GM12878 (cell line): ENCODE measurements around the gene CACNG4. TPM values are rescaled to one million over a fixed set of nuclear protein-coding genes. Genes with fewer than 3 reads are reported as not detected.

Source experiments
- BCL11A ChIP-seq: IDR thresholded peaks from 2 replicates; pipeline ENCODE4 v1.6.1; 2011; ENCODE audit warnings: low read depth, low read length
- BMI1 ChIP-seq: fragments of 450-650 bp; IDR thresholded peaks from 2 replicates; pipeline ENCODE4 v1.6.1; 2016; ENCODE audit warnings: mild to moderate bottlenecking, moderate library complexity, borderline replicate concordance
- CBFB ChIP-seq: IDR thresholded peaks from 2 replicates; pipeline ENCODE4 v1.6.1; 2016; ENCODE audit warnings: antibody characterized with exemption, low read depth
- CHD4 ChIP-seq: fragments of 200-600 bp; sonication (generic); IDR thresholded peaks from 2 replicates; pipeline ENCODE4 v1.6.1; 2016; ENCODE audit warnings: mild to moderate bottlenecking
- E2F4 ChIP-seq: IDR thresholded peaks from 2 replicates; pipeline ENCODE4 v1.6.1; 2012; ENCODE audit warnings: low read depth, low read length, improper control_type of control experiment
- GABPA ChIP-seq: IDR thresholded peaks from 2 replicates; pipeline ENCODE4 v1.6.1; 2014; ENCODE audit warnings: antibody characterized with exemption, low read depth, mild to moderate bottlenecking, inconsistent platforms
- GATAD2B ChIP-seq: fragments of 450-650 bp; conservative IDR thresholded peaks from 2 replicates; pipeline ENCODE4 v1.6.1; 2017; ENCODE audit warnings: low read depth, mild to moderate bottlenecking, moderate library complexity
- IRF4 ChIP-seq: IDR thresholded peaks from 2 replicates; pipeline ENCODE4 v1.6.1; 2011; ENCODE audit warnings: low read depth, low read length
- LARP7 ChIP-seq: fragments of 450-650 bp; IDR thresholded peaks from 2 replicates; pipeline ENCODE4 v1.6.1; 2017; ENCODE audit warnings: mild to moderate bottlenecking
- MEF2B ChIP-seq: fragments of 450-650 bp; IDR thresholded peaks from 2 replicates; pipeline ENCODE4 v1.6.1; 2018; ENCODE audit warnings: mild to moderate bottlenecking, moderate library complexity; ENCODE audit not compliant: partially characterized antibody, poor library complexity, severe bottlenecking
- NFXL1 ChIP-seq: fragments of 450-650 bp; IDR thresholded peaks from 2 replicates; pipeline ENCODE4 v1.6.1; 2017; ENCODE audit warnings: antibody characterized with exemption, mild to moderate bottlenecking, borderline replicate concordance
- NR2F1 ChIP-seq: fragments of 450-650 bp; conservative IDR thresholded peaks from 2 replicates; pipeline ENCODE4 v1.6.1; 2017; ENCODE audit warnings: mild to moderate bottlenecking
- POLR2A ChIP-seq: IDR thresholded peaks from 2 replicates; pipeline ENCODE4 v1.6.1; 2011; ENCODE audit warnings: low read depth, mild to moderate bottlenecking, low read length
- RAD51 ChIP-seq: fragments of 450-650 bp; IDR thresholded peaks from 2 replicates; pipeline ENCODE4 v1.6.1; 2016; ENCODE audit warnings: moderate library complexity, mild to moderate bottlenecking, inconsistent platforms
- RFX5 ChIP-seq: IDR thresholded peaks from 2 replicates; pipeline ENCODE4 v1.6.1; 2011; ENCODE audit warnings: low read depth, low read length, improper control_type of control experiment
- SMAD1 ChIP-seq: fragments of 450-650 bp; IDR thresholded peaks from 2 replicates; pipeline ENCODE4 v1.6.1; 2018; ENCODE audit warnings: mild to moderate bottlenecking, low read depth; ENCODE audit not compliant: partially characterized antibody
- SPI1 ChIP-seq: IDR thresholded peaks from 2 replicates; pipeline ENCODE4 v1.6.1; 2011; ENCODE audit warnings: low read depth, mild to moderate bottlenecking, low read length, moderate library complexity, borderline replicate concordance; ENCODE audit not compliant: insufficient read depth
- TAF1 ChIP-seq: IDR thresholded peaks from 2 replicates; pipeline ENCODE4 v1.6.1; 2011; ENCODE audit warnings: mild to moderate bottlenecking, low read depth, low read length, borderline replicate concordance
- TCF7 ChIP-seq: IDR thresholded peaks from 2 replicates; pipeline ENCODE4 v1.6.1; 2014; ENCODE audit warnings: antibody characterized with exemption, borderline replicate concordance
- YY1 ChIP-seq: IDR thresholded peaks from 2 replicates; pipeline ENCODE4 v1.6.1; 2011; ENCODE audit warnings: low read depth, mild to moderate bottlenecking, low read length
- ZNF24 ChIP-seq: fragments of 450-650 bp; IDR thresholded peaks from 2 replicates; pipeline ENCODE4 v1.6.1; 2017; ENCODE audit warnings: antibody characterized with exemption, mild to moderate bottlenecking
- ZNF687 ChIP-seq: fragments of 450-650 bp; IDR thresholded peaks from 2 replicates; pipeline ENCODE4 v1.6.1; 2017; ENCODE audit warnings: mild to moderate bottlenecking, moderate library complexity
- ZZZ3 ChIP-seq: IDR thresholded peaks from 2 replicates; pipeline ENCODE4 v1.6.1; 2011; ENCODE audit warnings: low read depth; ENCODE audit not compliant: control insufficient read depth, insufficient read length
- polyA plus RNA-seq, 11 experiments: library from polyadenylated mRNA; depleted of rRNA in 4 of 11; unstranded in 6 of 11; stranded (reverse) in 5 of 11; fragments of >200 nt; fragmentation: Nextera tagmentation in 4 of 11; fragmentation: Illumina TruSeq in 1 of 11; extraction: Ambion mirVana in 4 of 11; extraction: Trizol in 1 of 11; gene quantifications; 1 replicate in 1 of 11; 2 replicates in 10 of 11; pipeline versions ENCODE4 v1.2.1 to v1.2.3, GENCODE V29; 2011 to 2016; ENCODE audit warnings: inconsistent platforms in 2 of 11, missing spikeins in 2 of 11, low read depth in 1 of 11
- total RNA-seq, 4 experiments: library from RNA; depleted of rRNA in 3 of 4; stranded (reverse); fragments of >200 nt in 3 of 4; fragmentation: Illumina TruSeq in 1 of 4; extraction: Trizol in 1 of 4; gene quantifications; 2 replicates each; pipeline versions ENCODE4 v1.2.1 to v1.2.3, GENCODE V29; 2013 to 2021
- TF ChIP-seq, protein P1 (sequence below): fragments of 450-650 bp; IDR thresholded peaks from 2 replicates; pipeline ENCODE4 v1.6.1; 2017; ENCODE audit warnings: antibody characterized with exemption, mild to moderate bottlenecking, moderate library complexity

CACNG4 gene
- total and polyA plus RNA-seq, 10 of the 15 experiments (the other 5 are each of a cell fraction or from before 2014, with no cell fraction given) = 0.08 TPM; not detected in 8

DNA sequence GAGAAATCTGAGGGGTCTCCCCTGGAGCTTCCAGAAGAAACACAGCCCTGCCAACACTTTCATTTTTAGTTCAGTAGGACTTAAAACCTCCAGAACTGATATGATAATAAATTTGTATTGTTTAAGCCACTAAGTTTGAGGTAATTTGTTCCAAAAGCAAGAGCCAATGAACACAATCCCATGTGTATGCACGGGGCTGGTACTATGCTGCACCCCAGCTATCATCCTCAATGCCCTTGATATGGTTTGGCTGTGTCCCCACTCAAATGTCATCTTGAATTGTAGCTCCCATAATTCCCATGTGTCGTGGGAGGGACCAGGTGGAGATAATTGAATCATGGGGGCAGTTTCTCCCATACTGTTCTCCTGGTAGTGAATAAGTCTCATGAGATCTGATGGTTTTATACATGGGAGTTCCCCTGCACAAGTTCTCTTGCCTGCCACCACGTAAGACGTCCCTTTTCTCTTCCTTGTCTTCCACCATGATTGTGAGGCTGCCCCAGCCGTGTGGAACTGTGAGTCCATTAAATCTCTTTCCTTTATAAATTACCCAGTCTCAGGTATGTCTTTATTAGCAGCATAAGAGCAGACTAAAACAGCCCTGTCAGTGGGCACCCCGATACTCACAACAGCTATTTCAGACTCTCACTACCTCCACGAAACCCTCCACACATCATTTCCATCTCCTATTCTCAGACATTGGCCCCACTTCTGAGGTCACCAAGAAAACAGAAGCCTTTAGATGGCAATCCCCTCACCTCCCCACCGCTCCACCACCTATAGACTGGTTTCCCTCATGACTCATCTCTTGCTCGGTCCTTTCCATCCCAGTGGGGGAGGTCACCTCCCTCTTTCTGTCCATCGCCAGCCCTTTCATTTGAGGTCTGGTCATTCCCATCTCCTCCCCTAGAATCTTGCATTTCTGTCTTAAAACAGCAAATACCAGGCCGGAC lies 70.9 kb downstream of the CACNG4 start (continued):
- TF ChIP-seq TCF7 (no peak), CBFB (no peak; the same call in 1 of the 2 replicates), LARP7 (no peak), ZZZ3 (no peak), SPI1 (no peak), CHD4 (no peak), RFX5 (no peak), IRF4 (peak; percentile 81), BMI1 (no peak), TAF1 (no peak), NFXL1 (no peak), GABPA (no peak), SMAD1 (no peak), YY1 (no peak), GATAD2B (no peak), E2F4 (no peak), MEF2B (peak; percentile 54), NR2F1 (peak; percentile 70), POLR2A (no peak), RAD51 (no peak), BCL11A (peak; percentile 80), ZNF24 (no peak), ZNF687 (0 out of 2 replicates have a peak, but pooled peaks have one; percentile 54)
- TF ChIP-seq, protein P1, sequence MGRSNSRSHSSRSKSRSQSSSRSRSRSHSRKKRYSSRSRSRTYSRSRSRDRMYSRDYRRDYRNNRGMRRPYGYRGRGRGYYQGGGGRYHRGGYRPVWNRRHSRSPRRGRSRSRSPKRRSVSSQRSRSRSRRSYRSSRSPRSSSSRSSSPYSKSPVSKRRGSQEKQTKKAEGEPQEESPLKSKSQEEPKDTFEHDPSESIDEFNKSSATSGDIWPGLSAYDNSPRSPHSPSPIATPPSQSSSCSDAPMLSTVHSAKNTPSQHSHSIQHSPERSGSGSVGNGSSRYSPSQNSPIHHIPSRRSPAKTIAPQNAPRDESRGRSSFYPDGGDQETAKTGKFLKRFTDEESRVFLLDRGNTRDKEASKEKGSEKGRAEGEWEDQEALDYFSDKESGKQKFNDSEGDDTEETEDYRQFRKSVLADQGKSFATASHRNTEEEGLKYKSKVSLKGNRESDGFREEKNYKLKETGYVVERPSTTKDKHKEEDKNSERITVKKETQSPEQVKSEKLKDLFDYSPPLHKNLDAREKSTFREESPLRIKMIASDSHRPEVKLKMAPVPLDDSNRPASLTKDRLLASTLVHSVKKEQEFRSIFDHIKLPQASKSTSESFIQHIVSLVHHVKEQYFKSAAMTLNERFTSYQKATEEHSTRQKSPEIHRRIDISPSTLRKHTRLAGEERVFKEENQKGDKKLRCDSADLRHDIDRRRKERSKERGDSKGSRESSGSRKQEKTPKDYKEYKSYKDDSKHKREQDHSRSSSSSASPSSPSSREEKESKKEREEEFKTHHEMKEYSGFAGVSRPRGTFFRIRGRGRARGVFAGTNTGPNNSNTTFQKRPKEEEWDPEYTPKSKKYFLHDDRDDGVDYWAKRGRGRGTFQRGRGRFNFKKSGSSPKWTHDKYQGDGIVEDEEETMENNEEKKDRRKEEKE = no peak
